ENCODE data around the gene MAGIX. TPM values are rescaled to one million over a fixed set of nuclear protein-coding genes. Genes with fewer than 3 reads are reported as not detected.

MAGIX gene
- polyA plus RNA-seq, 1 of the 3 experiments (the other 2 are of a cell fraction) = 1.1 TPM

- CTCF ChIA-PET = interaction anchor here (1.0 kb wide), 1 partner anchor 17 kb away, joined by 3 read pairs; no protein-coding TSS in a partner anchor
- Histone ChIP-seq H3K4me2 (no peak overlapping the region), H3K27ac (ENCODE audit: low read depth in 2 of 2, low read length in 1 of 2) (no peak overlapping the region), H3K4me3 (ENCODE audit: low read depth in 2 of 2, low read length in 1 of 2) (no peak overlapping the region), H3K79me2 (ENCODE audit: insufficient read depth) (peaks cover 22% of the 10 kb centered on the region; the same call in 1 of the 2 replicates), H3K9me3 (no peaks in the 10 kb centered on the region), H3K27me3 (ENCODE audit: insufficient read depth) (no peaks in the 10 kb centered on the region; the same call in 1 of the 2 replicates), H4K20me1 (ENCODE audit: insufficient read depth) (no peaks in the 10 kb centered on the region), H3K4me1 (ENCODE audit: control insufficient read depth in 1 of 2, insufficient read depth in 2 of 2, low read depth in 1 of 2, low read length in 1 of 2) (no peaks in the 10 kb centered on the region; a peak in 1 of 4 replicates), H3K9me2 (no peaks in the 10 kb centered on the region), H3K9ac (no peak overlapping the region), H3K36me3 (replicated peaks in 1 of 2; ENCODE audit: control insufficient read depth in 1 of 2, insufficient read depth in 2 of 2, low read length in 1 of 2) (no peaks in the 10 kb centered on the region), H2AFZ (ENCODE audit: low read depth) (no peak overlapping the region), H3F3A (replicated peaks; ENCODE audit: insufficient read depth) (no peaks in the 10 kb centered on the region)
- DNase-seq = no peak
- no peak for TF ChIP-seq NRF1 (IDR thresholded peaks at IDR 0.05; ENCODE audit: low read depth, low read length)
- TF ChIP-seq NFIC (IDR thresholded peaks at IDR 0.05; ENCODE audit: borderline replicate concordance) = no peak
- TF ChIP-seq GATA2 (CRISPR knock-in tag; IDR thresholded peaks at IDR 0.05) = no peak
- TF ChIP-seq FOXM1 (IDR thresholded peaks at IDR 0.05; ENCODE audit: low read depth) = no peak
- no peak for TF ChIP-seq USF2 (IDR thresholded peaks at IDR 0.05; ENCODE audit: borderline replicate concordance, low read depth, low read length)
- TF ChIP-seq, protein P1, sequence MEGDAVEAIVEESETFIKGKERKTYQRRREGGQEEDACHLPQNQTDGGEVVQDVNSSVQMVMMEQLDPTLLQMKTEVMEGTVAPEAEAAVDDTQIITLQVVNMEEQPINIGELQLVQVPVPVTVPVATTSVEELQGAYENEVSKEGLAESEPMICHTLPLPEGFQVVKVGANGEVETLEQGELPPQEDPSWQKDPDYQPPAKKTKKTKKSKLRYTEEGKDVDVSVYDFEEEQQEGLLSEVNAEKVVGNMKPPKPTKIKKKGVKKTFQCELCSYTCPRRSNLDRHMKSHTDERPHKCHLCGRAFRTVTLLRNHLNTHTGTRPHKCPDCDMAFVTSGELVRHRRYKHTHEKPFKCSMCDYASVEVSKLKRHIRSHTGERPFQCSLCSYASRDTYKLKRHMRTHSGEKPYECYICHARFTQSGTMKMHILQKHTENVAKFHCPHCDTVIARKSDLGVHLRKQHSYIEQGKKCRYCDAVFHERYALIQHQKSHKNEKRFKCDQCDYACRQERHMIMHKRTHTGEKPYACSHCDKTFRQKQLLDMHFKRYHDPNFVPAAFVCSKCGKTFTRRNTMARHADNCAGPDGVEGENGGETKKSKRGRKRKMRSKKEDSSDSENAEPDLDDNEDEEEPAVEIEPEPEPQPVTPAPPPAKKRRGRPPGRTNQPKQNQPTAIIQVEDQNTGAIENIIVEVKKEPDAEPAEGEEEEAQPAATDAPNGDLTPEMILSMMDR (IDR thresholded peaks at IDR 0.05) = no peak
- TF ChIP-seq MAX (IDR thresholded peaks at IDR 0.05; ENCODE audit: low read depth) = no peak
- no peak for TF ChIP-seq EZH2phosphoT487 (IDR thresholded peaks at IDR 0.05; ENCODE audit: borderline replicate concordance, low read depth)
- TF ChIP-seq RFX5 (IDR thresholded peaks at IDR 0.05; ENCODE audit: low read length) = no peak
- no peak for TF ChIP-seq EP300 (IDR thresholded peaks at IDR 0.05; ENCODE audit: borderline replicate concordance in 1 of 2, low read depth in 1 of 2, low read length in 1 of 2)
- no peak for TF ChIP-seq TCF12 (IDR thresholded peaks at IDR 0.05)
- no peak for TF ChIP-seq CHD2 (IDR thresholded peaks at IDR 0.05; ENCODE audit: low read length, partially characterized antibody)
- TF ChIP-seq, protein P2, sequence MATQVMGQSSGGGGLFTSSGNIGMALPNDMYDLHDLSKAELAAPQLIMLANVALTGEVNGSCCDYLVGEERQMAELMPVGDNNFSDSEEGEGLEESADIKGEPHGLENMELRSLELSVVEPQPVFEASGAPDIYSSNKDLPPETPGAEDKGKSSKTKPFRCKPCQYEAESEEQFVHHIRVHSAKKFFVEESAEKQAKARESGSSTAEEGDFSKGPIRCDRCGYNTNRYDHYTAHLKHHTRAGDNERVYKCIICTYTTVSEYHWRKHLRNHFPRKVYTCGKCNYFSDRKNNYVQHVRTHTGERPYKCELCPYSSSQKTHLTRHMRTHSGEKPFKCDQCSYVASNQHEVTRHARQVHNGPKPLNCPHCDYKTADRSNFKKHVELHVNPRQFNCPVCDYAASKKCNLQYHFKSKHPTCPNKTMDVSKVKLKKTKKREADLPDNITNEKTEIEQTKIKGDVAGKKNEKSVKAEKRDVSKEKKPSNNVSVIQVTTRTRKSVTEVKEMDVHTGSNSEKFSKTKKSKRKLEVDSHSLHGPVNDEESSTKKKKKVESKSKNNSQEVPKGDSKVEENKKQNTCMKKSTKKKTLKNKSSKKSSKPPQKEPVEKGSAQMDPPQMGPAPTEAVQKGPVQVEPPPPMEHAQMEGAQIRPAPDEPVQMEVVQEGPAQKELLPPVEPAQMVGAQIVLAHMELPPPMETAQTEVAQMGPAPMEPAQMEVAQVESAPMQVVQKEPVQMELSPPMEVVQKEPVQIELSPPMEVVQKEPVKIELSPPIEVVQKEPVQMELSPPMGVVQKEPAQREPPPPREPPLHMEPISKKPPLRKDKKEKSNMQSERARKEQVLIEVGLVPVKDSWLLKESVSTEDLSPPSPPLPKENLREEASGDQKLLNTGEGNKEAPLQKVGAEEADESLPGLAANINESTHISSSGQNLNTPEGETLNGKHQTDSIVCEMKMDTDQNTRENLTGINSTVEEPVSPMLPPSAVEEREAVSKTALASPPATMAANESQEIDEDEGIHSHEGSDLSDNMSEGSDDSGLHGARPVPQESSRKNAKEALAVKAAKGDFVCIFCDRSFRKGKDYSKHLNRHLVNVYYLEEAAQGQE (IDR thresholded peaks at IDR 0.05; ENCODE audit: low read depth, low read length) = no peak
- no peak for TF ChIP-seq SIN3A (IDR thresholded peaks at IDR 0.05; ENCODE audit: borderline replicate concordance, low read depth, low read length)
- no peak for TF ChIP-seq GABPA (IDR thresholded peaks at IDR 0.05; ENCODE audit: low read depth)
- TF ChIP-seq, protein P3, sequence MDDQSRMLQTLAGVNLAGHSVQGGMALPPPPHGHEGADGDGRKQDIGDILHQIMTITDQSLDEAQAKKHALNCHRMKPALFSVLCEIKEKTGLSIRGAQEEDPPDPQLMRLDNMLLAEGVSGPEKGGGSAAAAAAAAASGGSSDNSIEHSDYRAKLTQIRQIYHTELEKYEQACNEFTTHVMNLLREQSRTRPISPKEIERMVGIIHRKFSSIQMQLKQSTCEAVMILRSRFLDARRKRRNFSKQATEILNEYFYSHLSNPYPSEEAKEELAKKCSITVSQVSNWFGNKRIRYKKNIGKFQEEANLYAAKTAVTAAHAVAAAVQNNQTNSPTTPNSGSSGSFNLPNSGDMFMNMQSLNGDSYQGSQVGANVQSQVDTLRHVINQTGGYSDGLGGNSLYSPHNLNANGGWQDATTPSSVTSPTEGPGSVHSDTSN (IDR thresholded peaks at IDR 0.05) = no peak
- no peak for TF ChIP-seq MEF2A (IDR thresholded peaks at IDR 0.05; ENCODE audit: borderline replicate concordance, low read depth)
- TF ChIP-seq YY1 (IDR thresholded peaks at IDR 0.05; ENCODE audit: low read depth) = no peak
- no peak for TF ChIP-seq ZBTB33 (IDR thresholded peaks at IDR 0.05; ENCODE audit: borderline replicate concordance, low read depth)
- no peak for TF ChIP-seq RCOR1 (IDR thresholded peaks at IDR 0.05; ENCODE audit: low read length)
- POLR2A ChIA-PET = no interaction called here
- WGBS (ENCODE audit: low lambda C conversion rate) = 55% methylated on average over 23 of the region's 43 CpGs
These were observed 13.1 kb downstream of the MAGIX start for GRCh38 chrX:49175435-49176274.

All from SK-N-SH (cell line).